ENCODE results near the gene SLC35F1.

Gene SLC35F1

DNA sequence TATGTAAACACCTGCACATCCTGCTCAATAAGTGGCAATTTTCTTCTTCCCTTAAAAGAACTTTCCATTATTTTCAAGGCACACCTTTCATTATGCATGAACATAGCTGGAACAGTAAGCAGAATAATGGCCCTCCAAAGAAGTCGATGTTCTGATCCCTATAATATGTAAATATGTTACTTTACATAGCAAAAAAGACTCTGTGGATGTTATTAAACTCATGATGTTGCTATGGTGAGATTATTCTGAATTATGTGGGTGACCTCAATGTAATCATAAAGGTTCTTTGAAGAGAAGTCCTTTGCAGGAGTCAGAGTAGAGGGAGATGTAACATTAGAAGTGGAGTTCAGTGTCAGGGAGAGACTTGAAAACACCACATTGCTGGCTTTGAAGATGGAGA, 341.1 kb downstream of the SLC35F1 start:
- Histone ChIP-seq H3K27me3 (ENCODE audit: insufficient read depth, low read length) (no peaks in the 10 kb centered on the region), H3K4me1 (ENCODE audit: insufficient read depth, low read length, severe bottlenecking) (no peaks in the 10 kb centered on the region), H3K4me2 (ENCODE audit: low read length) (no peak overlapping the region), H3K4me3 (ENCODE audit: low read depth, low read length, poor library complexity, severe bottlenecking) (no peak overlapping the region), H3K9ac (ENCODE audit: low read length) (no peak overlapping the region), H2AFZ (ENCODE audit: low read length) (no peak overlapping the region), H4K20me1 (ENCODE audit: insufficient read depth, low read length) (no peaks in the 10 kb centered on the region), H3K79me2 (ENCODE audit: insufficient read depth, low read length) (no peaks in the 10 kb centered on the region), H3F3A (ENCODE audit: insufficient read depth, low read length) (no peaks in the 10 kb centered on the region), H3K9me2 (ENCODE audit: low read depth, low read length) (no peaks in the 10 kb centered on the region), H3K27ac (ENCODE audit: low read depth, low read length, poor library complexity, severe bottlenecking) (no peak overlapping the region), H3K36me3 (ENCODE audit: insufficient read depth, low read length) (no peaks in the 10 kb centered on the region), H3K9me3 (ENCODE audit: low read length) (no peaks in the 10 kb centered on the region)
- TF ChIP-seq, protein P1, sequence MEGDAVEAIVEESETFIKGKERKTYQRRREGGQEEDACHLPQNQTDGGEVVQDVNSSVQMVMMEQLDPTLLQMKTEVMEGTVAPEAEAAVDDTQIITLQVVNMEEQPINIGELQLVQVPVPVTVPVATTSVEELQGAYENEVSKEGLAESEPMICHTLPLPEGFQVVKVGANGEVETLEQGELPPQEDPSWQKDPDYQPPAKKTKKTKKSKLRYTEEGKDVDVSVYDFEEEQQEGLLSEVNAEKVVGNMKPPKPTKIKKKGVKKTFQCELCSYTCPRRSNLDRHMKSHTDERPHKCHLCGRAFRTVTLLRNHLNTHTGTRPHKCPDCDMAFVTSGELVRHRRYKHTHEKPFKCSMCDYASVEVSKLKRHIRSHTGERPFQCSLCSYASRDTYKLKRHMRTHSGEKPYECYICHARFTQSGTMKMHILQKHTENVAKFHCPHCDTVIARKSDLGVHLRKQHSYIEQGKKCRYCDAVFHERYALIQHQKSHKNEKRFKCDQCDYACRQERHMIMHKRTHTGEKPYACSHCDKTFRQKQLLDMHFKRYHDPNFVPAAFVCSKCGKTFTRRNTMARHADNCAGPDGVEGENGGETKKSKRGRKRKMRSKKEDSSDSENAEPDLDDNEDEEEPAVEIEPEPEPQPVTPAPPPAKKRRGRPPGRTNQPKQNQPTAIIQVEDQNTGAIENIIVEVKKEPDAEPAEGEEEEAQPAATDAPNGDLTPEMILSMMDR (IDR thresholded peaks at IDR 0.05; ENCODE audit: low read length) = no peak
- no peak for TF ChIP-seq EZH2 (IDR thresholded peaks at IDR 0.05; ENCODE audit: borderline replicate concordance, low read length)

DNA sequence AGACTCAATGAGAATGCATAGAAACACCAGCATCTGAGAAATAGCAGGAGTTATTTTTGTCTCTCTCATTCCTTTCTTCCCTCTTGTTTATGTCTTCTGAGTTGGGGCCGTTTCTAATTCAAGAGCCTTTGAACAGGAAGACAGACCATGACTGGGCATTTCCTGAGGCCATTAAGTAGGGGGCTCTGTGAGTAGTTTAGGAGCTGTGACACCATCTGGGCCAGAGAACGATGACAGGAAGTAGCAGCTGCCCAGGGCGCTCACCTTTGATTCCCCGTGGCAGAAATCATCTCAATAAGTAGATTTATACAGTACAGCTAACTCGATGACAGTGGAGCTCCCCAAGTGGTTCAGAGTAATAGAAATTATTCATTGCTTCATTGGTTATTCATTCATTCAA, 342.6 kb downstream of the SLC35F1 start:
- H3K4me3 ChIP-seq (ENCODE audit: low read depth, low read length, poor library complexity, severe bottlenecking) = no peak overlapping the region
- TF ChIP-seq EZH2 (IDR thresholded peaks at IDR 0.05; ENCODE audit: borderline replicate concordance, low read length) = no peak
- TF ChIP-seq, protein P1 (IDR thresholded peaks at IDR 0.05; ENCODE audit: low read length) = no peak

DNA sequence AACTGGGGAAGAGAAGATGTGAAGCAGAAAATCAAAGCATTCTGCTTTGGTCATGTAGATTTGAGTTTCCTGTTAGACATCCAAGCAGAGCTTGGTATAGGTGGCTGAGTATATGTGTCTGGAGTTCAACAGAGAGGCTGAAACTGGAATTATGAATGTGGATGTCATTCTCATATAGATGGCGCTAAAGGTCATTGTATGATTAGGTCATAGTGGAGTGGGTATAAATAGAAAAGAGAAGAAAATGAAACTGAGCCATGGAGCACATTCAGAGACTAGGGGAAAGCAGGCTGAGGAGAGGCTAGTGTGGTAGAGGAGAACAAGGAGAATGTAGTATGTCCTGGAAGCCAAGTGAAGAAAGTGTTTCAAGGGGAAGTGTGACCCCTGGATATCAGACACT, 345.4 kb downstream of the SLC35F1 start:
- no peak overlapping the region for H3K9ac ChIP-seq (ENCODE audit: low read length)
- no peaks in the 10 kb centered on the region for H3K9me2 ChIP-seq (ENCODE audit: low read depth, low read length)
- H3F3A ChIP-seq (ENCODE audit: insufficient read depth, low read length) = no peaks in the 10 kb centered on the region
- H3K79me2 ChIP-seq (ENCODE audit: insufficient read depth, low read length) = no peaks in the 10 kb centered on the region
- TF ChIP-seq EZH2 (IDR thresholded peaks at IDR 0.05; ENCODE audit: borderline replicate concordance, low read length) = no peak
- TF ChIP-seq, protein P1 (IDR thresholded peaks at IDR 0.05; ENCODE audit: low read length) = peak; percentile 32; the same call in 1 of the 2 replicates
- no peaks in the 10 kb centered on the region for H3K36me3 ChIP-seq (ENCODE audit: insufficient read depth, low read length)
- no peaks in the 10 kb centered on the region for H3K27me3 ChIP-seq (ENCODE audit: insufficient read depth, low read length)
- no peaks in the 10 kb centered on the region for H3K9me3 ChIP-seq (ENCODE audit: low read length)
- H3K4me2 ChIP-seq (ENCODE audit: low read length) = no peak overlapping the region
- no peak overlapping the region for H2AFZ ChIP-seq (ENCODE audit: low read length)
- no peaks in the 10 kb centered on the region for H3K4me1 ChIP-seq (ENCODE audit: insufficient read depth, low read length, severe bottlenecking)
- no peak overlapping the region for H3K4me3 ChIP-seq (ENCODE audit: low read depth, low read length, poor library complexity, severe bottlenecking)
- no peaks in the 10 kb centered on the region for H4K20me1 ChIP-seq (ENCODE audit: insufficient read depth, low read length)
- H3K27ac ChIP-seq (ENCODE audit: low read depth, low read length, poor library complexity, severe bottlenecking) = no peak overlapping the region

More for the DNA sequence above, 342.6 kb downstream of the SLC35F1 start:
- Histone ChIP-seq H3K27ac (ENCODE audit: low read depth, low read length, poor library complexity, severe bottlenecking) (no peak overlapping the region), H3K79me2 (ENCODE audit: insufficient read depth, low read length) (no peaks in the 10 kb centered on the region), H4K20me1 (ENCODE audit: insufficient read depth, low read length) (no peaks in the 10 kb centered on the region), H3K4me2 (ENCODE audit: low read length) (no peak overlapping the region), H3K36me3 (ENCODE audit: insufficient read depth, low read length) (no peaks in the 10 kb centered on the region), H3F3A (ENCODE audit: insufficient read depth, low read length) (no peaks in the 10 kb centered on the region), H3K4me1 (ENCODE audit: insufficient read depth, low read length, severe bottlenecking) (no peaks in the 10 kb centered on the region), H3K9ac (ENCODE audit: low read length) (no peak overlapping the region), H3K9me2 (ENCODE audit: low read depth, low read length) (no peaks in the 10 kb centered on the region), H3K9me3 (ENCODE audit: low read length) (no peaks in the 10 kb centered on the region), H2AFZ (ENCODE audit: low read length) (no peak overlapping the region), H3K27me3 (ENCODE audit: insufficient read depth, low read length) (no peaks in the 10 kb centered on the region)
